Spleen (tissue), 7 donors: ENCODE data around the gene C20orf96.

Experiments
- POLR2A ChIP-seq, 3 donors: fragments of 450-650 bp; IDR thresholded peaks; one replicate each; pipeline ENCODE4 v1.5.1; 2017; ENCODE audit warnings: antibody characterized with exemption in 3 of 3, mild to moderate bottlenecking in 1 of 3
- POLR2AphosphoS5 ChIP-seq, 3 donors: sonication (generic); formaldehyde crosslinking; IDR thresholded peaks; one replicate each; pipeline ENCODE4 v1.5.1; 2017; ENCODE audit warnings: antibody characterized with exemption in 3 of 3
- TF ChIP-seq, protein P1 (sequence below), 11 experiments: fragments of 200-600 bp in 7 of 11; fragments of 450-650 bp in 4 of 11; sonication (generic) in 4 of 11; IDR thresholded peaks in 8 of 11; conservative IDR thresholded peaks in 3 of 11; 1 replicate in 7 of 11; 2 replicates in 4 of 11; pipeline versions ENCODE4 v1.4.0 to v1.8.0; 2016 to 2021; ENCODE audit warnings: antibody characterized with exemption in 11 of 11, inconsistent platforms in 4 of 11, mild to moderate bottlenecking in 1 of 11
- donor health status: DM: no; HTN: no; CAD: no; lungs with moderate emphysema.
- donor health status: DM: no; HTN: no; CAD: no.
- donor health status: DM: no; HTN: no; CAD: no.

DNA sequence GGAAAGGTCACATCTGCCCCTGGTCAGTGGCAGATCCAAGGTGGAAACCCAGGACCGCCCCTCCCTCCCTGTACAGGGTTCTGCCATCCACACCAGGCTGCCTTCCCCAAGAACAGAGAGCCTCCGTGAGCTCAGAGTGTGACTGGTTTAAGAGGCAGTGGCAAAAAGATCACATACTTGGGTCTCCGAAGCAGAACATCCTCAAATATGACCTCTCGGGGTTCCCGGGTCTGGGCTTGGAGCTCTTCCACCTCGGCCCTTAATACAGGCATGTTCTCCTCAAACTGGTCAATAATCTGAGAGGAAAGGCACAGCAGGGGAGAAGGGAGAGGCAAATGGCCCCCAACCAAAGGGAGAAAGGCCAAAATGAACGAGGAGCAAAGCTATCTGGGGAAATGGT is 14.8 kb downstream of the C20orf96 start:
- TF ChIP-seq POLR2AphosphoS5 (IDR thresholded peaks at IDR 0.05): no peak
- TF ChIP-seq, protein P1, sequence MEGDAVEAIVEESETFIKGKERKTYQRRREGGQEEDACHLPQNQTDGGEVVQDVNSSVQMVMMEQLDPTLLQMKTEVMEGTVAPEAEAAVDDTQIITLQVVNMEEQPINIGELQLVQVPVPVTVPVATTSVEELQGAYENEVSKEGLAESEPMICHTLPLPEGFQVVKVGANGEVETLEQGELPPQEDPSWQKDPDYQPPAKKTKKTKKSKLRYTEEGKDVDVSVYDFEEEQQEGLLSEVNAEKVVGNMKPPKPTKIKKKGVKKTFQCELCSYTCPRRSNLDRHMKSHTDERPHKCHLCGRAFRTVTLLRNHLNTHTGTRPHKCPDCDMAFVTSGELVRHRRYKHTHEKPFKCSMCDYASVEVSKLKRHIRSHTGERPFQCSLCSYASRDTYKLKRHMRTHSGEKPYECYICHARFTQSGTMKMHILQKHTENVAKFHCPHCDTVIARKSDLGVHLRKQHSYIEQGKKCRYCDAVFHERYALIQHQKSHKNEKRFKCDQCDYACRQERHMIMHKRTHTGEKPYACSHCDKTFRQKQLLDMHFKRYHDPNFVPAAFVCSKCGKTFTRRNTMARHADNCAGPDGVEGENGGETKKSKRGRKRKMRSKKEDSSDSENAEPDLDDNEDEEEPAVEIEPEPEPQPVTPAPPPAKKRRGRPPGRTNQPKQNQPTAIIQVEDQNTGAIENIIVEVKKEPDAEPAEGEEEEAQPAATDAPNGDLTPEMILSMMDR (IDR thresholded peaks at IDR 0.05 in 8 of 11, conservative IDR thresholded peaks at IDR 0.05 in 3 of 11): no peak
- TF ChIP-seq POLR2A (IDR thresholded peaks at IDR 0.05): no peak
